GM18499 (cell line): Measurements from ENCODE around the gene PNMA1.

ENCODE experiments used
- ATAC-seq: cut with Tn5 transposase; IDR thresholded peaks from one replicate; pipeline ENCODE4 v1.9.1; 2021; ENCODE audit warnings: moderate number of reproducible peaks; ENCODE audit not compliant: insufficient read depth, unreplicated experiment

Gene PNMA1

GRCh38 chr14:73739174-73739898 lies 25.2 kb upstream of the PNMA1 start:
- ATAC-seq, result no peak

- ATAC-seq, result no peak
Observed at GRCh38 chr14:73738518-73739173, 24.5 kb upstream of the PNMA1 start.

GRCh38 chr14:73736842-73737241 lies 22.7 kb upstream of the PNMA1 start:
- no peak for ATAC-seq

GRCh38 chr14:73732006-73732405 lies 17.8 kb upstream of the PNMA1 start:
- ATAC-seq, result no peak

- no peak for ATAC-seq
Observed at GRCh38 chr14:73731111-73731510, 16.9 kb upstream of the PNMA1 start.

GRCh38 chr14:73729556-73730265 lies 15.5 kb upstream of the PNMA1 start:
- no peak for ATAC-seq

GRCh38 chr14:73728717-73729330 lies 14.6 kb upstream of the PNMA1 start:
- no peak for ATAC-seq

- no peak for ATAC-seq
Observed at GRCh38 chr14:73727166-73727565, 13.0 kb upstream of the PNMA1 start.

- no peak for ATAC-seq
Observed at GRCh38 chr14:73726025-73726961, 12.1 kb upstream of the PNMA1 start.

GRCh38 chr14:73725116-73726024 lies 11.2 kb upstream of the PNMA1 start:
- ATAC-seq, result no peak

- ATAC-seq, result no peak
Observed at GRCh38 chr14:73724696-73725095, 10.5 kb upstream of the PNMA1 start.

- no peak for ATAC-seq
Observed at GRCh38 chr14:73723797-73724661, 9.8 kb upstream of the PNMA1 start.

- ATAC-seq, result no peak
Observed at GRCh38 chr14:73723406-73723796, 9.2 kb upstream of the PNMA1 start.

- no peak for ATAC-seq
Observed at GRCh38 chr14:73722581-73722980, 8.4 kb upstream of the PNMA1 start.

- ATAC-seq, result no peak
Observed at GRCh38 chr14:73721101-73721821, 7.1 kb upstream of the PNMA1 start.

- ATAC-seq, result no peak
Observed at GRCh38 chr14:73720636-73721035, 6.5 kb upstream of the PNMA1 start.

GRCh38 chr14:73719791-73720190 lies 5.6 kb upstream of the PNMA1 start:
- ATAC-seq, result no peak
